Measurements from ENCODE around the gene NECTIN3.

DNA sequence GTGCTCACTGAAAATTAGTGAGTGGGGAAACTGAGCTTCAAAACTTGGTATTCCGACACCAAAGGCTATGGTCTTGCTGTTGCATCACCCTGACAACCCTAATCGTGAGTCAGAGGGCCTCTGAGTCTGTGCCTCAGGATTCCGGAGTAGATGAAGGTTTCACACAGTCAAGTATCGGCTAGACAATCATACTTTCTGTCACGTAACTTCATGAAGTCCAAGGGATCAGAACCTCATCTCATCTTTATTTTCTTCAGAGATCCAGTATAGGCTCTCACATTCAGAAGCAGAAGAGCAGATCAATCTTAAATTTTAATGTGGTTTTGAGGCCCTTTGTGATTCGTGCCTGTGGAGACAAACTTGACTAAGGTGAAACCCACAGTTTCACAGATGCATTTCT lies 26.1 kb upstream of the NECTIN3 start:
- TF ChIP-seq, protein P1, sequence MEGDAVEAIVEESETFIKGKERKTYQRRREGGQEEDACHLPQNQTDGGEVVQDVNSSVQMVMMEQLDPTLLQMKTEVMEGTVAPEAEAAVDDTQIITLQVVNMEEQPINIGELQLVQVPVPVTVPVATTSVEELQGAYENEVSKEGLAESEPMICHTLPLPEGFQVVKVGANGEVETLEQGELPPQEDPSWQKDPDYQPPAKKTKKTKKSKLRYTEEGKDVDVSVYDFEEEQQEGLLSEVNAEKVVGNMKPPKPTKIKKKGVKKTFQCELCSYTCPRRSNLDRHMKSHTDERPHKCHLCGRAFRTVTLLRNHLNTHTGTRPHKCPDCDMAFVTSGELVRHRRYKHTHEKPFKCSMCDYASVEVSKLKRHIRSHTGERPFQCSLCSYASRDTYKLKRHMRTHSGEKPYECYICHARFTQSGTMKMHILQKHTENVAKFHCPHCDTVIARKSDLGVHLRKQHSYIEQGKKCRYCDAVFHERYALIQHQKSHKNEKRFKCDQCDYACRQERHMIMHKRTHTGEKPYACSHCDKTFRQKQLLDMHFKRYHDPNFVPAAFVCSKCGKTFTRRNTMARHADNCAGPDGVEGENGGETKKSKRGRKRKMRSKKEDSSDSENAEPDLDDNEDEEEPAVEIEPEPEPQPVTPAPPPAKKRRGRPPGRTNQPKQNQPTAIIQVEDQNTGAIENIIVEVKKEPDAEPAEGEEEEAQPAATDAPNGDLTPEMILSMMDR (IDR thresholded peaks at IDR 0.05): no peak
- TF ChIP-seq POLR2A (IDR thresholded peaks at IDR 0.05): no peak
